CD14-positive monocyte (primary cell): ENCODE data around the gene CCDC134. TPM values are rescaled to one million over a fixed set of nuclear protein-coding genes. Genes with fewer than 3 reads are reported as not detected.

Experiments
- DNase-seq, 3 donors: peaks; one replicate each; pipeline ENCODE4 v3.0.0-alpha.2; 2011 to 2022
- H2AFZ ChIP-seq: 2 replicates; pipeline ENCODE4 v1.6.0; 2012; ENCODE audit warnings: mild to moderate bottlenecking, low read depth, low read length, inconsistent platforms; ENCODE audit not compliant: insufficient read depth, poor library complexity, severe bottlenecking
- H3K27ac ChIP-seq, 2 donors: 1 replicate in 1 of 2; 2 replicates in 1 of 2; pipeline ENCODE4 v1.5.1; 2012 to 2013; ENCODE audit warnings: low read length in 2 of 2, control low read depth in 1 of 2, inconsistent platforms in 1 of 2, low read depth in 1 of 2, mild to moderate bottlenecking in 1 of 2
- H3K27me3 ChIP-seq, 2 donors: one replicate each; pipeline versions ENCODE4 v1.6.0 to v1.6.1; 2011 to 2013; ENCODE audit warnings: low read length in 2 of 2; ENCODE audit not compliant: control insufficient read depth in 2 of 2, insufficient read depth in 2 of 2
- H3K36me3 ChIP-seq, 2 donors: replicated peaks in 1 of 2; 1 replicate in 1 of 2; 2 replicates in 1 of 2; pipeline versions ENCODE4 v1.5.1 to v1.6.1; 2012 to 2013; ENCODE audit warnings: low read length in 2 of 2, control low read depth in 1 of 2, inconsistent platforms in 1 of 2, mild to moderate bottlenecking in 1 of 2; ENCODE audit not compliant: insufficient read depth in 2 of 2, control insufficient read depth in 1 of 2
- H3K4me1 ChIP-seq, 2 donors: 1 replicate in 1 of 2; 2 replicates in 1 of 2; pipeline versions ENCODE4 v1.5.1 to v1.6.1; 2012 to 2013; ENCODE audit warnings: low read length in 2 of 2, control low read depth in 1 of 2, inconsistent platforms in 1 of 2, mild to moderate bottlenecking in 1 of 2, moderate library complexity in 1 of 2; ENCODE audit not compliant: insufficient read depth in 2 of 2, control insufficient read depth in 1 of 2
- H3K4me2 ChIP-seq: replicated peaks from 2 replicates; pipeline ENCODE3; 2012; ENCODE audit warnings: low read length, moderate library complexity, mild to moderate bottlenecking; ENCODE audit not compliant: poor library complexity, severe bottlenecking; ENCODE audit errors: extremely low read depth
- H3K4me3 ChIP-seq, 3 experiments: fragments of 200-600 bp in 1 of 3; sonication (generic) in 1 of 3; replicated peaks in 1 of 3; 1 replicate in 2 of 3; 2 replicates in 1 of 3; pipeline ENCODE4 v1.5.1; 2011 to 2013; ENCODE audit warnings: low read length in 3 of 3, mild to moderate bottlenecking in 3 of 3, control low read depth in 2 of 3, low read depth in 2 of 3, inconsistent platforms in 1 of 3, moderate library complexity in 1 of 3
- H3K79me2 ChIP-seq: 2 replicates; pipeline ENCODE4 v1.6.0; 2012; ENCODE audit warnings: mild to moderate bottlenecking, control low read depth, inconsistent platforms, low read length, moderate library complexity; ENCODE audit not compliant: insufficient read depth
- H3K9ac ChIP-seq: 2 replicates; pipeline ENCODE4 v1.6.0; 2017; ENCODE audit warnings: low read length, mild to moderate bottlenecking; ENCODE audit not compliant: insufficient read depth, poor library complexity, severe bottlenecking
- H3K9me3 ChIP-seq, 2 donors: replicated peaks in 1 of 2; 1 replicate in 1 of 2; 2 replicates in 1 of 2; pipeline versions ENCODE4 v1.5.1 to v1.6.1; 2012 to 2013; ENCODE audit warnings: low read length in 2 of 2, control low read depth in 1 of 2; ENCODE audit not compliant: control insufficient read depth in 1 of 2, insufficient read depth in 1 of 2
- H4K20me1 ChIP-seq: 2 replicates; pipeline ENCODE4 v1.6.0; 2012; ENCODE audit warnings: mild to moderate bottlenecking, low read length, control low read depth, moderate library complexity; ENCODE audit not compliant: insufficient read depth
- H3K27ac Mint-ChIP-seq, 7 donors: one replicate each; pipeline ENCODE4 v1.8.0; 2020; ENCODE audit warnings: mild to moderate bottlenecking in 7 of 7, mixed read lengths in 7 of 7, moderate library complexity in 6 of 7, inconsistent platforms in 2 of 7
- H3K27me3 Mint-ChIP-seq, 3 donors: one replicate each; pipeline ENCODE4 v1.8.0; 2021 to 2022; ENCODE audit warnings: low read depth in 3 of 3, mild to moderate bottlenecking in 3 of 3, mixed read lengths in 3 of 3, moderate library complexity in 3 of 3, inconsistent platforms in 1 of 3
- H3K36me3 Mint-ChIP-seq, 2 donors: one replicate each; pipeline ENCODE4 v1.8.0; 2020; ENCODE audit warnings: mixed read lengths in 2 of 2, inconsistent platforms in 1 of 2, mild to moderate bottlenecking in 1 of 2
- H3K4me1 Mint-ChIP-seq: one replicate; pipeline ENCODE4 v1.8.0; 2020; ENCODE audit warnings: mild to moderate bottlenecking, mixed read lengths
- H3K4me3 Mint-ChIP-seq, 2 donors: one replicate each; pipeline ENCODE4 v1.8.0; 2020; ENCODE audit warnings: mild to moderate bottlenecking in 2 of 2, mixed read lengths in 2 of 2, moderate library complexity in 1 of 2
- H3K9me3 Mint-ChIP-seq, 7 donors: one replicate each; pipeline ENCODE4 v1.8.0; 2020 to 2022; ENCODE audit warnings: mixed read lengths in 7 of 7, mild to moderate bottlenecking in 6 of 7, moderate library complexity in 6 of 7, inconsistent platforms in 2 of 7
- WGBS: methylation state at CpG from one replicate; pipeline ENCODE4 v1.1.5; 2013; ENCODE audit warnings: missing lambda C conversion rate; ENCODE audit not compliant: insufficient coverage; 5-methylcytosine and 5-hydroxymethylcytosine counted together
- intact Hi-C, 2 donors: fragments of 100-400 bp; cut with micrococcal nuclease; formaldehyde crosslinking; loops; one replicate each; pipeline versions ENCODE4 v1.15.0 to v1.15.1; 2023
- polyA plus RNA-seq, 3 donors: library from polyadenylated mRNA; depleted of rRNA in 1 of 3; unstranded in 2 of 3; stranded (reverse) in 1 of 3; fragments of 300-500 nt in 2 of 3; fragments of >200 nt in 1 of 3; fragmentation: Illumina TruSeq in 2 of 3; gene quantifications; 1 replicate in 2 of 3; 2 replicates in 1 of 3; pipeline ENCODE4 v1.2.3, GENCODE V29; 2012 to 2021
- TF ChIP-seq, protein P1 (sequence below): fragments of 200-600 bp; IDR thresholded peaks from one replicate; pipeline ENCODE4 v1.8.0; 2022; ENCODE audit warnings: antibody characterized with exemption, mild to moderate bottlenecking

Gene CCDC134
- polyA plus RNA-seq, 3 donors, result 2.1 to 5.3 (median 2.4) TPM

DNA sequence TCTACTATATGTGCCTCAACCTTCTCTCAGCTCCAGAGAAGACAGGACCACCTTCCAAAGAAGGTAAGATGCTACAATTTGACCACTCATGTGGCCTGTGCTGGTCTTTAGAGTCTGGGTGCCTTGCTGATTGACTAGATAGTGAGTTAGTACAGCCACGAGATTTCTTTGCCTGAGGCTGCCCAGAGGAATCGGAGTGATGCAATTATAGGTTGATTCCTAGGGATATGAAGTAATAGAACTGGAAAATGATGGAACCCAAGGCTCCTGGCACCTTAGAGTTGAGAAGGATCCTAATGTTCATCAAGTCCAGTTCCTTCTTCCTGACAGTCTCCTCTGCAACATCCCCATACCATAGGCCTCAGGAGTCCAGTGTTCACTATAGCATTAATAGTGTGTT, 46.5 kb upstream of the CCDC134 start:
- H3K27ac Mint-ChIP-seq, result no peak overlapping the region
- intact Hi-C loops, result loop anchor here in 1 of 2 donors (5.0 kb wide), 1 partner anchor 48 kb away; the partner anchor contains the start of gene CCDC134
- Histone ChIP-seq H3K79me2 (no peaks in the 10 kb centered on the region), H3K9ac (no peak overlapping the region), H3K27me3 (no peaks in the 10 kb centered on the region), H3K4me3 (no peak overlapping the region), H3K36me3 (no peaks in the 10 kb centered on the region), H3K9me3 (no peaks in the 10 kb centered on the region), H2AFZ (no peak overlapping the region), H3K27ac (no peak overlapping the region), H3K4me2 (no peak overlapping the region), H4K20me1 (no peaks in the 10 kb centered on the region), H3K4me1 (peaks cover 5 to 9% of the 10 kb centered on the region in 2 donors)
- 33% methylated on average over 1 of the region's 2 CpGs for WGBS
- peaks cover 17% of the 10 kb centered on the region for H3K4me1 Mint-ChIP-seq
- H3K4me3 Mint-ChIP-seq, result no peak overlapping the region
- H3K27me3 Mint-ChIP-seq, result peaks cover 2 to 8% (median 7%) of the 10 kb centered on the region in 3 donors
- DNase-seq, result no peak
- H3K36me3 Mint-ChIP-seq, result no peaks in the 10 kb centered on the region
- H3K9me3 Mint-ChIP-seq, result no peaks in the 10 kb centered on the region
- TF ChIP-seq, protein P1, sequence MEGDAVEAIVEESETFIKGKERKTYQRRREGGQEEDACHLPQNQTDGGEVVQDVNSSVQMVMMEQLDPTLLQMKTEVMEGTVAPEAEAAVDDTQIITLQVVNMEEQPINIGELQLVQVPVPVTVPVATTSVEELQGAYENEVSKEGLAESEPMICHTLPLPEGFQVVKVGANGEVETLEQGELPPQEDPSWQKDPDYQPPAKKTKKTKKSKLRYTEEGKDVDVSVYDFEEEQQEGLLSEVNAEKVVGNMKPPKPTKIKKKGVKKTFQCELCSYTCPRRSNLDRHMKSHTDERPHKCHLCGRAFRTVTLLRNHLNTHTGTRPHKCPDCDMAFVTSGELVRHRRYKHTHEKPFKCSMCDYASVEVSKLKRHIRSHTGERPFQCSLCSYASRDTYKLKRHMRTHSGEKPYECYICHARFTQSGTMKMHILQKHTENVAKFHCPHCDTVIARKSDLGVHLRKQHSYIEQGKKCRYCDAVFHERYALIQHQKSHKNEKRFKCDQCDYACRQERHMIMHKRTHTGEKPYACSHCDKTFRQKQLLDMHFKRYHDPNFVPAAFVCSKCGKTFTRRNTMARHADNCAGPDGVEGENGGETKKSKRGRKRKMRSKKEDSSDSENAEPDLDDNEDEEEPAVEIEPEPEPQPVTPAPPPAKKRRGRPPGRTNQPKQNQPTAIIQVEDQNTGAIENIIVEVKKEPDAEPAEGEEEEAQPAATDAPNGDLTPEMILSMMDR, result no peak

- Histone ChIP-seq H3K27ac (no peak overlapping the region), H3K9me3 (no peaks in the 10 kb centered on the region), H3K9ac (no peak overlapping the region), H3K4me2 (no peak overlapping the region), H3K27me3 (no peaks in the 10 kb centered on the region), H3K4me3 (no peak overlapping the region), H4K20me1 (no peaks in the 10 kb centered on the region), H2AFZ (no peak overlapping the region), H3K4me1 (peaks cover 5 to 9% of the 10 kb centered on the region in 2 donors), H3K36me3 (no peaks in the 10 kb centered on the region), H3K79me2 (no peaks in the 10 kb centered on the region)
- peaks cover 0 to 6% (median 2%) of the 10 kb centered on the region in 3 donors for H3K27me3 Mint-ChIP-seq
- no peaks in the 10 kb centered on the region for H3K36me3 Mint-ChIP-seq
- peak overlapping the region in 4 of 7 donors; percentile 48 to 64 (median 62) for H3K27ac Mint-ChIP-seq
- intact Hi-C loops, result no loop called here
- peak overlapping the region in 1 of 2 donors; percentile 19 for H3K4me3 Mint-ChIP-seq
- no peaks in the 10 kb centered on the region for H3K9me3 Mint-ChIP-seq
- peaks cover 15% of the 10 kb centered on the region for H3K4me1 Mint-ChIP-seq
- WGBS, result 76% methylated on average over 5 of the region's 5 CpGs
- DNase-seq, result peak; percentile 38 to 73 (median 51)
- TF ChIP-seq, protein P1, result no peak
These were observed 43.0 kb upstream of the CCDC134 start for GRCh38 chr22:41757502-41757901.
